Thyroid gland (tissue), 4 donors: ENCODE results near the gene CNTFR. TPM values are rescaled to one million over a fixed set of nuclear protein-coding genes. Genes with fewer than 3 reads are reported as not detected.
A peak's percentile ranks its signal among the peaks of the same experiment; 100 is the strongest.

Experiments used
- DNase-seq, 2 donors: peaks; one replicate each; pipeline ENCODE4 v3.0.0-alpha.2; 2019
- H3K27ac ChIP-seq, 3 donors: fragments of 200-600 bp; sonication (generic); 1 replicate in 2 of 3; 2 replicates in 1 of 3; pipeline ENCODE4 v1.5.1; 2016 to 2019; ENCODE audit warnings: mild to moderate bottlenecking in 1 of 3, moderate library complexity in 1 of 3
- H3K27me3 ChIP-seq: fragments of 200-600 bp; sonication (generic); one replicate; pipeline ENCODE4 v1.5.1; 2019
- H3K36me3 ChIP-seq, 2 donors: fragments of 200-600 bp; sonication (generic); one replicate each; pipeline ENCODE4 v1.5.1; 2016 to 2019
- H3K4me1 ChIP-seq, 2 donors: fragments of 200-600 bp; sonication (generic); one replicate each; pipeline ENCODE4 v1.5.1; 2017 to 2019
- H3K4me3 ChIP-seq, 3 donors: fragments of 200-600 bp; sonication (generic); replicated peaks in 1 of 3; 1 replicate in 2 of 3; 2 replicates in 1 of 3; pipeline ENCODE4 v1.5.1; 2016; ENCODE audit warnings: mild to moderate bottlenecking in 1 of 3
- H3K9me3 ChIP-seq: fragments of 200-600 bp; sonication (generic); one replicate; pipeline ENCODE4 v1.5.1; 2017
- CTCF ChIP-seq, 6 experiments: fragments of 200-600 bp in 3 of 6; fragments of 450-650 bp in 3 of 6; sonication (generic) in 3 of 6; IDR thresholded peaks; one replicate each; pipeline ENCODE4 v1.5.1; 2016 to 2019; ENCODE audit warnings: antibody characterized with exemption in 6 of 6, mild to moderate bottlenecking in 2 of 6, inconsistent platforms in 1 of 6, moderate library complexity in 1 of 6
- POLR2A ChIP-seq, 2 donors: fragments of 450-650 bp; IDR thresholded peaks; one replicate each; pipeline ENCODE4 v1.6.1; 2017; ENCODE audit warnings: antibody characterized with exemption in 2 of 2, mild to moderate bottlenecking in 2 of 2, moderate library complexity in 1 of 2
- WGBS, 2 donors: methylation state at CpG; one replicate each; pipeline ENCODE4 v1.1.5; 2017; 5-methylcytosine and 5-hydroxymethylcytosine counted together
- intact Hi-C: fragments of 100-400 bp; cut with DNase I; formaldehyde crosslinking; loops from one replicate; pipeline ENCODE4 v1.15.1; 2023
- total RNA-seq, 4 donors: library from RNA; depleted of rRNA; stranded (reverse); fragments of >200 nt; gene quantifications; one replicate each; pipeline ENCODE4 v1.2.3, GENCODE V29; 2016

CNTFR gene
- total RNA-seq, 4 donors from 2014 or later, result 8.6 to 17.3 (median 14.1) TPM

GRCh38 chr9:34636791-34637355, 47.3 kb upstream of the CNTFR start:
- Histone ChIP-seq H3K4me3 (peak overlapping the region; percentile 18 to 59 (median 23)), H3K9me3 (no peaks in the 10 kb centered on the region), H3K4me1 (peaks cover 16 to 18% of the 10 kb centered on the region in 2 donors), H3K36me3 (no peaks in the 10 kb centered on the region), H3K27me3 (no peaks in the 10 kb centered on the region), H3K27ac (peak overlapping the region in 2 of 3 donors; percentile 72 to 87)
- TF ChIP-seq CTCF (IDR thresholded peaks at IDR 0.05) (no peak), POLR2A (IDR thresholded peaks at IDR 0.05) (no peak)
- peak; percentile 49 to 60 for DNase-seq
- intact Hi-C loops, result loop anchor here (10.0 kb wide), 1 partner anchor 68 kb away; no protein-coding TSS in a partner anchor
- WGBS, 2 donors, result 13 to 21% methylated on average over 3 to 4 of the region's 23 CpGs

- H3K36me3 ChIP-seq, result no peaks in the 10 kb centered on the region
- no peak overlapping the region for H3K4me3 ChIP-seq
- TF ChIP-seq CTCF (IDR thresholded peaks at IDR 0.05) (no peak), POLR2A (IDR thresholded peaks at IDR 0.05) (no peak)
- WGBS, 2 donors, result 96% methylated on average over 14 of the region's 14 CpGs
- H3K27ac ChIP-seq, result no peak overlapping the region
- peaks cover 16 to 18% of the 10 kb centered on the region in 2 donors for H3K4me1 ChIP-seq
- H3K27me3 ChIP-seq, result no peaks in the 10 kb centered on the region
- no peaks in the 10 kb centered on the region for H3K9me3 ChIP-seq
- no peak for DNase-seq
- intact Hi-C loops, result loop anchor here (10.0 kb wide), 1 partner anchor 69 kb away; no protein-coding TSS in a partner anchor
These were observed 46.0 kb upstream of the CNTFR start for GRCh38 chr9:34635556-34635955.

DNA sequence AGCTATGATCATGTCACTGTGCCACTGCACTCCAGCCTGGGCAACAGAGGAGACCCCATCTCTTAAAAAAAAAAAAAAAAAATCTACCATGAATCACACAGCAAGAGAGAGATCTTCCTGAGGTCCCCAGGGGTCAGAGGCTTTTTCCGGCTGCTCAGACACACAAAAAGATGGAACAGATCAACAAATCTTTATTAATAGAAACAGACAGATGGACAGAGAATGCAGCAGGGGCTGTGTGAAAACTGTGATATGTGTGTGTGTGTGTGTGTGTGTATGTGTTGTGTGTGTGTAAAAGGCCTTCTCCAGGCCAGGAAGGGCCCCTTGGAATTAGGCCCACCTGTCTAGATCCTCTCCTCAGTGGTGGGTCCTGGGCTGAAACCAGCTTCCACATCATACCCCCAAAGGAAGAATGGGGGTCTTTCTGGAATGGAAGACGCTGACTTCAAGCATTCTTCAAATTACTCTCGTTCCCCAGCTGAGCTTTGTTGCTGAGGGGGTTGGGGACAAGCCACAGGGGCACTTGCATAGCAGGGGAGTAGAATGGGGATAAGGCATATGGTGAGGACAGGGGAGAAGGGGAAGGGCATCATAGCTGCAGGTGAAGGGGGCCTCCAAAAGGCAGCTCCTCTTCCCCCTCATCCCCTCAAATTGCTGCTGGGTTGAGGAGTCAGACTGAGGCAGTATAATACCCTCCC, 45.2 kb upstream of the CNTFR start:
- Histone ChIP-seq H3K27me3 (no peaks in the 10 kb centered on the region), H3K4me1 (peaks cover 16 to 18% of the 10 kb centered on the region in 2 donors), H3K9me3 (no peaks in the 10 kb centered on the region), H3K36me3 (no peaks in the 10 kb centered on the region), H3K27ac (no peak overlapping the region), H3K4me3 (no peak overlapping the region)
- DNase-seq, result no peak
- 73 to 86% methylated on average over 3 of the region's 3 CpGs for WGBS, 2 donors
- TF ChIP-seq POLR2A (IDR thresholded peaks at IDR 0.05) (no peak), CTCF (IDR thresholded peaks at IDR 0.05) (no peak)
- intact Hi-C loops, result loop anchor here (10.0 kb wide), 1 partner anchor 70 kb away; no protein-coding TSS in a partner anchor

- Histone ChIP-seq H3K4me1 (peaks cover 16 to 22% of the 10 kb centered on the region in 2 donors), H3K9me3 (no peaks in the 10 kb centered on the region), H3K4me3 (no peak overlapping the region), H3K27me3 (no peaks in the 10 kb centered on the region), H3K27ac (no peak overlapping the region), H3K36me3 (no peaks in the 10 kb centered on the region)
- peak; percentile 61 to 68 for DNase-seq
- WGBS, 2 donors, result 11 to 16% methylated on average over 3 of the region's 3 CpGs
- intact Hi-C loops, result loop anchor here (10.0 kb wide), 1 partner anchor 71 kb away; no protein-coding TSS in a partner anchor
- TF ChIP-seq CTCF (IDR thresholded peaks at IDR 0.05), result peak; percentile 43 to 88 (median 72)
- TF ChIP-seq POLR2A (IDR thresholded peaks at IDR 0.05), result no peak
These were observed 44.5 kb upstream of the CNTFR start for GRCh38 chr9:34633851-34634550.
